T1000 (cell line): ENCODE measurements around the gene SLCO4C1.

Experiments used
- DNase-seq: peaks from one replicate; lab custom pipeline; 2025; ENCODE audit warnings: mixed read lengths; lab: John Stamatoyannopoulos, UW

SLCO4C1 gene

DNA sequence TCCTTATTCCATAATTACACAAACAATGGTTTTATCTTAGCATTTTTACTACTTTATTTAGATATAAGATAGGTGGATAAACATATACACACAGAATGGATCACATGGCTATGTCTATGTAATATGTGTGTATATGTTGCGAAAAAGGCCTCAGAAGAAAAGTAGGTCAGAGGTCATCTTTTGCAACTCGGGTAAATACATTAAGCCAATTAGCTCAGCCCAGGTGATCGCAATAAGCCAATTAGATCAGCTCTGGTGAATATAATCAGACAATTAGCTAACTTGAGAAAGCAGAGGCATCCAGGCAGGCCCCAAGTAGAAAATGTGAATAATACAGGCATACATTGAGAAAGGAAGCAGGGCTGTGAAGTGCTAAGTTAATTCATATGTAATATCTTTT is 24.3 kb downstream of the SLCO4C1 start:
- DNase-seq, result no peak

DNA sequence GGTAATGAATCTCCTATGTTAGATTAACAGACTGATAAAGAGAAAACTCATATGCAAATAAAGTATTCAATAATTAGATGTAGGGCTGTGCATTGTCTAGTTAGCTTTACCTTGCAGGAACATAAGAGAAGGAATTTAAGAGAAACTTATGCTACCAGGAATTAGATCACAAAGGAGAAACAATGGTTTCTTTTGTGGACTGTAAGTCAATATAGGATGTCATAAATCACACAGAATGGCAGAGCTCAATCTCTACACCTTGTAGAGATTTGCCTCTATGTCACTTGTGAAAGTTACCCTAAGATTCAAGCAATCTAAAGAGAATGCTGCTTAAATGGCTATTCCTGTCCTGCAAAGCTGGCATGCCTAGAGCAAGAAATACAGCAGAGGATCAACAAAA is 26.0 kb downstream of the SLCO4C1 start:
- DNase-seq, result no peak

DNA sequence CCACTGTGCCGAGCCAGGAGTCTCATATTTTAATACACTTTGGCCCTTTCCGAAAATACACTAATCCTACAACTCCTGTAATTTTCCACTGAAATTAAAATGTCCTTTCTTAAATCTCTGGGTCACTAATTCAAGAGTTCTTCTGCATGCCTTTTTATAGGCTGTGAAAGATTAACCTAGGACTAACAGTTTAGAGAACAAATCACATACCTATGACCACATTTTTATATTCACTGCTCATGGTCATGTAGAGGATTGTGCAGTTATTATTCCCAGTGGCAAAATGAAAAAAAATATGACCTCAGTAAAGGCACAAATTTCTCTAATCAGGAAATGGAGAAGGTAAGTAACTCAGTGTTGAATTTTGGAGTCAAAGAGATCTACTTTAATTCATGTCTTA is 33.4 kb downstream of the SLCO4C1 start:
- DNase-seq, result no peak

DNA sequence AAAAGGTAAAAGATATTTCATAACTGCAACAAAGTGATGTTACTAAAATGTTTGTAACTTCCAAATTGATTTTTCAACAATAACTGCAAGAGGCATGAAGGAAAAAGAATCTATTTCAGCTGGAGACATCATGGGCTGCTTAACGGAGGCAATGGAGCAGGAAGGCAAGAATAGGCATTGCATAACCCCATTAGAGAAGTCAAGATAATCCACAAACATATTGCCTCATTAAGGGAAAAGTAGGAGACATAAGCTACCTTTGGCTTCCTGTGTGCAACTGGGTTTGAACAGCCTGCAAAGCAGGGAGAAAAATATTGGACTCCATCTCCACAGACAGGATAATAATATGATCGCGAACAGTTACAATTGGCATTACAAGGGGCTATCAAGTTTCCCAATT is 46.7 kb downstream of the SLCO4C1 start:
- DNase-seq, result no peak

DNA sequence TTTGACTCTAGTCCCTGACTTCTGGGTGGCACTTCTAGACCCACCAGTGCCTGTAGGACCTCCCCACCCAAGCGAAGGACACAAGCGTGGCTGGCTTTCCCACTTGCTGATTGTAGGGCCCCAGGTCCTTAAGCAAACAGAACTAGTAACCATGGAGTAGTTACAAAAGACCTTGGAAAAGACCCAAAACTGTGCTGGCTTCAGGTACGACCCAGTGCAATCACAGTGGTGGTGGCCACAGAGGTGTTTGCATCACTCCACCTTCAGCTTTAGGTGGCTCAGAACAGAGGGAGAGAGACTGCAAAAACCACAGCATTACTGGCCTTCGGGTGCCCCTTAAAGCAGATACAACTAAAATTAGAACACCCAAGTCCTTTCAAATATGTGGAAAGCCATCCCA is 52.9 kb downstream of the SLCO4C1 start:
- no peak for DNase-seq

DNA sequence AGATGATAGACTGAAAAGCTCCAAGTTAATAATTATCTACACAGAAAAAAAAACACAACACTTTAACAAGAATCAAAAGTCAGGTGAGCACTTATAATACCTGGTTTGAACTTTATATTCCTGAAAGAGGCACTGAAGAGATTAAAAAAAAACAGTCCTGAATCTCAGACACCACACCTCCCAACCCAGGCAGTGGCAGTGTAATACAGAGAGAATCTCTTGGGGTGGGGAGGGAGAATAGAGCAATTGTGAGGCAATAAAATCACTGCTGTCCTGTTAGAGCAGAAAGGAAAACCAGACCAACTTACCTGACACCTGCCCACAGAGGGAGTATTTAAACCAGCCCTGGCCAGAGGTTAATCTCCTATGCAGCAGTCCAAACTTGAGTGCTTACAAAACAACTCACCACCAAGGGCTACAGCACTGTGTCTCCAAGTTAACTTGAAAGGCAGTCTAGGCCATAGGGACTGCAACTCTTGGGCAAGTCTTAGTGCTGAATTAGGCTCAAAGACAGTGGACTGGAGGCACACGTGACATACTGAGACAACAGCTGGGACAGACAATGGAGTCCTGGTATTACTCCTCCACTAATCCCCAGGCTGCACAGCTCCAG is 54.2 kb downstream of the SLCO4C1 start:
- DNase-seq, result no peak

DNA sequence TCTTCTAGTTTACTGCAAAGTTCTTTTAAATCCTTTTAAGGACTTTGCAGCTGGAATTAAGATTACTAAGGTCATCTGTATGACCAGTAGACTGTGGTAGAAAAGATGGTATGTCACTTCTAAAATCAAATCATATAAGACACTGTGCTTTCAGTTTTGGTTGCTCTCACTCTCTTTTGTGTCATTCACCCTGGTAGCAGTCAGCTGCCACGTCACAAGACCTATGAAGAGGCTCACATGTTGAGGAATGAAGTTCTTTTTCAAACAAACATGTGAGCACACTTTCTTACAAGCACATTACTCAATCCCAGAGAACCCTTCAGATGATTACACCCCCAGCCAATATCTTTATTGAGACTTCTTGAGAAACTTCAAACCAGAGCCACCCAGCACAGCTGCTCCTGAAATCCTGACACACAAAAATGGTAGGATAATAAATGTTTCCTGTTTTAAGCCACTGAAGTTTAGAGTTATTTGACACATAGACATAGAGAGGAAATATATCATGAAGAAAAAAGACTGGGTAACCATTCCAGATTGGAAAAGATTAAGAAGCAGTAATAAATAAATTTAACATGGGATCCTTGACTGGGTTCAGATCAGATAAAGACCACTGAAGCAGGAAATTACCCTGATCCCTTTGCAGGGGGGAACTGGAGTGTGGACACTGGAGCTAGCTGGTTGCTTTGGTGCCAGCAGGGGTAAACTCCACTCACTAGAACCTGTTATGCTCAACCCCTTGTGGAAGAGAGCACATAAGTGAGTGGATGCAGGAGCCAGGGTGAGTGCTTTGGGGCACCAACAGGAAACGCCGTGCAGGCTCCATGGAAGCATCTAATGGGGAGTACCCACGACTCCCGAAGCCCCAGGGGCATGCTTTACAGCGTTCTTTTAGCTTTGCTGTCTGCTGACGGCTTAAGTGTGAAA is 64.1 kb downstream of the SLCO4C1 start:
- DNase-seq, result no peak

DNA sequence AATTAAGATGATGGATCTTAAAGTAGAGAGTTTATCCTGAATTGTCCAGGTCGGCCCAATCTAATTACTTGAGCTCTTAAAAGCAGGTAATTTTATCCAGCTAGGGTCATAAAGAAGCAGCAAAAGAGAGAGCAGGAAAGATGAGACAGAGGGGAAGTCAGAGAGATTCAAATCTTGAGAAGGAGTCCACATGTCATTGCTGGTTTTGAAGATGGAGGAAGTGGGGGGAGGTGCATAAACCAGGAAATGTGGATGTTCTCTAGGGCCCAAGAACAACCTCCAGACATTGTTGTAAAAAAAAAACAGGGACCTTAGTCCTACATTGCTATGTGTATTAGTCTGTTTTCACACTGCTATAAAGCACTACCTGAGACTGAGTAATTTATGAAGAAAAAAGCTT is 66.4 kb downstream of the SLCO4C1 start:
- DNase-seq, result no peak

DNA sequence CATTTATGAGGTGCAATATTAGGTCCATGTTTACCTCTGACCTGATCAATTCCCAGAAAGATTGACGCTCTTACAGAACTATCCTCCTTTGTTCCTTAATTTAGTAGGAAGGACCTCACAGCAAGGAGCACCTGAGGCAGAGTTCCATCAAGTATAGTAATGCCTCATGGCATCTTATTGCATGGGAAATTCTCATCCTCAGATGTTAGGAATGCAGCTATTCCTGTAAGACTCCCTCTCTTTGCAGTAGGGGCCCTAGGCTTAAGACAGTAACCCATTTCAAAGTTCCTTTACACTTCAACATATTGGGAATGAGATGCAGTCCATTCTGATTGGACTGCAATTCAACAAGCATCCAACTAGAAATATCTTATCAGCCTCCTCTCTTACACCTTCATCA is 69.8 kb downstream of the SLCO4C1 start:
- no peak for DNase-seq

DNA sequence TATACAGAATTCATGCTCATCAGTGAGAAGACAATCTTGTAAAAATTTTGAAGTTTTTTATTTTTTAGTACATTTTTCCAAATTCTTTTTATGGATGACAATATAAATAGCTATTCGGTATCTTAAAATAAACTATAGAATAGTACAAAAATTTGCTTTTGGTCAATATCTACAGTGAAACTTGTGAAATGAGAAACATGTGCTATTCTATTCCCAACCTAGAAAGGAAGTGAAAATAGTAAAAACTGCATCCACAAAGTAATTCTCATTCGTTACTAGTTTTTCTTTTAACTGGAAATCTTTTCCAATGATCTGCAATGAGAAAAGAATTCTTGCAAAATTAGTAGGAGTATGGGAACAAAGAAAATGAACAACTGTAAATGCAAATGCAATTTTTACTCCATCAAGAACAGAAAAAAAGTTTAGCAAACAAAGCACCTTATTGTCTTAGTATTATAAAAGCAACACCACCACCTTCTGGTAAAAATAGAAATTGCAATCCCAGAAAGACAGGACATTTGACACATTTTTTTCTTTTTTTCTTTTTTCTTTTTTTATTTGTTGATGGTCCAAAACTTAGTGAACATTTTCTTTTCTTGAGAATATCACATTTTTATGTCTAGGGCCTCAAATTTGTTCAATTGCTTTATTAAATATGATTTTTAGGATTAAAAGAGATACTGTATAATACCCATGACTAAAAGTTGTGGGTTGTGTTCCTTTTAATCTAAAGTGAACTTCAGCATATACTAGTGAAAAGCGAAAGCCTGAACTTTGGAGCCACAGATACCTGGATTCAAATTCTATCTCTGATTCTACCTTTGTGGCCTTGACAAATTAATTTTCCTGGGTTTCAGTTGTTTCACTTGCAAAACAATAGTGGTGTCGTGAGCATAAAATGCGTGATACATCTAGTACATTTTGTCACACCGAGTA is 72.3 kb downstream of the SLCO4C1 start:
- no peak for DNase-seq

DNA sequence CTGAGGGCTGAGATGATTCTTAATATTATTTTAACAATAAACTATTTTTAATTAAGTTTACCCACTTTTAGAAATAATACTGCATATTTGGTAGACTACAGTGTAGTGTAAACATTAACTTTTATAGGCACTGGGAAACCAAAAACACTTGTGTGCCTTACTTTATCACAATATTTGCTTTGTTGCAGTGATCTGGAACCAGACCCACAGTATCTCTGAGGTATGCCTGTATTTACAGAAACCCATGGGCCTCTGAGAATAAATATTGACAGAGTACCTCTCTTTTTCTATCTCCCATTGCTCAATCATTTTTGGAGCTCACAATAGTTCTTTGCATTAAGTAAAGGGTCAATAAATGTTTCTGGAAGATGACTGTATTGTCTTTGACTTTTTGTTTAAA is 73.3 kb downstream of the SLCO4C1 start:
- DNase-seq, result no peak

DNA sequence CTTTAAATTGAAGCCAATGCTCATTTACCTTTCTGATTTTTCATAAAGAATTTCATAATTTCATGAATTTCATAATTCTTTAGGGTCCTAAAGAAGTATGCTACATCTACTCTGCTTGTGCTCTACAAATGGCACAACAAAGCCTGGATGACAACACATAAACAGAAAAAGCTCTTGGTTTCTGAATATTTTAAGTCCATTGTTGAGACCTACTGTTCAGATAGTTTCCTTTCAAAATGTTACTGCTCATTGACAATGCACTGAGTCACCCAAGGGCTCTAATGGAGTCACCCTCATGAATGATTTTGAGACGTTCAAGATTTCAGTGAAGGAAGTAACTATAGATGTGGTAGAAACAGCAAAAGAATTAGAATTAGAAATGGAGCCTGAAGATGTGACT is 74.1 kb downstream of the SLCO4C1 start:
- DNase-seq, result no peak

DNA sequence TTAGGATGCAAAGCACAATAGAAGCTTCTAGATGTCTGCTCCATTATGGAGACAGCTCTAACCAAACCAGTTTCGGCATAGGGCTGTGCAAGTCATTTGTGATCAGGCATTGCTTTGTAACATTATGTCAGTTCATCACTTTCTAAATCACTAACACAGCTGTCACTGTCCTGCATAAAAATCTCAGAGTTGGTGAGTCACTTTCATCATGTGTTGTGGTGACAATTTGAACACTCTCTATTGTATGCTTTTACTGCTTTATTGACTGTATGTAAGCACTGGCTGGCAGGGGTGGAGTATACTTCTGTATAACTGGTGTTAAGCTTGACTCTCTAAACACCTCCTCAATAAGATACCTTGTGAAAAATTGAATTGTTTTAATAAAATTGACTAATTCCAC is 77.9 kb downstream of the SLCO4C1 start:
- DNase-seq, result no peak

DNA sequence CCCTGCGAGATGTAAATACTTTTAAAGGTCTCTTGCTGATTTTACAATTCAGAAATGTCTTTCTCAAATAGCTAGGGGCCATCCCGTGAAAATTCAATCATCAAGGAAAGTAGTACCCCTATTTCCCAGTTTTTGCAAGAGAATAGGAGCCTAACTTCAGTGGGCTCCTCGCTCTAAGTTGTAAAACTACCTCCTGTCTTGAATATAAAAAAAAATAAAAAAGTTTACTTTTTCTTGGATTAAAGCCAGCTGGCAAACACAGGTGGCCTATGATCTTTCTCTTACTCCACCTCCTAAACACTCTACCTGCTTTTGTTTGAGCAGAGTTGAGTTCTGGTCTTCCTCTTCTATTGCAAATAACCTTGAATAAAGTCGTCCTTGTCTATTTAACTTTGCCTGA is 79.4 kb downstream of the SLCO4C1 start:
- DNase-seq, result no peak

DNA sequence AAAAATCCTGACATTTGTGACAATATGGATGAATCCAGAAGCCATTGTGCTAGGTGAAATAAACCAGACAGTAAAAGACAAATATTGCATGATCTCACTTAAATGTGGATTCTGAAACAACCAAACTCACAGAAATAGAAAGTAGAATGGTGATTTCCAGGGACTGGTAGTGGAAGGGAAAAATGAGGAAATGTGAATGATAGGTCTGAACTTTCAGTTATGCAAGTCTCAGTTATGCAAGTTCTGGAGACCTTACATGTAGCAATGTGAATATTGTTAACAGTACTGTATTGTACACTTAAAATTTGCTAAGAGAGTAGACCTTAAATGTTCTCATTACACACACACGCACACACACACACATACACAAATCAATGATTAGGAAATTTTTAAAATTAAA is 84.9 kb downstream of the SLCO4C1 start:
- DNase-seq, result no peak

DNA sequence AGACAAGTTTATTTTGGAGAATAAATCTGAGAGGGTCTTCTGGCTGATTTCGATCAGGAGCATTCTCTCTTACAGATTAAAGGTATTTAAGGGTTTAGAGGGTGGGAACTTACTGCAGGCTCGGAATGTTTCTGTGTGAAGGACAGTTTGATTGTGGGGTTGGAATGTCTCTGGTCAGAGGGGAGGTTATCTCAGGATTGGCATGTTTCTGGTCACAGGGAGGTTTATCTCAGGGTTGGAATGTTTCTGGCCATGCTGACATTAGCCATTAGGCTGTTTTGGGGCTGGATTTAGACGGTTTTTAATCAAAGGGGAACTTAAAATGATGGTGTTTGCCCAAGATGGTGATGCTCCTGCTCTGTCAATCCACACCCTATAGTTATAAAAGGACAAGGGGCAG is 95.2 kb downstream of the SLCO4C1 start:
- no peak for DNase-seq

DNA sequence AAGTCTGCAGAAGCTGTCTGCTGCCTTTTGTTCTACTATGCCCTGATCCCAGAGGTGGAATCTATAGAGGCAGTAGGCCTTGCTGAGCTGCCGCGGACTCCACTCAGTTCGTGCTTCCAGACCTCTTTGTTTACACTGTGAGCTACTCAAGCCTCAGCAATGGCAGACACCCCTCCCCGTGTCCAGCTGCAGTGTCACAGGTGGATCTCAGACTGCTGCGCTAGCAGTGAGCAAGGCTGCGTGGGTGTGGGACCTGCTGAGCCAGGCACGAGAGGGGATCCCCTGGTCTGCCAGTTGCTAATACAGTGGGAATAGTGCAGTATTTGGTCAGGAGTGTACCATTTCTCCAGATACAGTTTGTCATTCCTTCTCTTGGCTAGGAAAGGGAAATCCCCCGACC is 99.6 kb downstream of the SLCO4C1 start:
- DNase-seq, result no peak
